HUES48 (cell line): ENCODE data around the gene HS3ST3B1.

Experiments
- H3K27ac ChIP-seq: one replicate; pipeline ENCODE4 v1.7.0; 2013; ENCODE audit warnings: low read depth, low read length, inconsistent platforms
- H3K27me3 ChIP-seq: 2 replicates; pipeline ENCODE4 v1.6.1; 2013; ENCODE audit warnings: mild to moderate bottlenecking, low read length; ENCODE audit not compliant: control insufficient read depth, insufficient read depth
- H3K36me3 ChIP-seq: 2 replicates; pipeline ENCODE4 v1.6.1; 2013; ENCODE audit warnings: low read length; ENCODE audit not compliant: control insufficient read depth, insufficient read depth
- H3K4me1 ChIP-seq: 2 replicates; pipeline ENCODE4 v1.6.1; 2013; ENCODE audit warnings: mild to moderate bottlenecking, low read length; ENCODE audit not compliant: control insufficient read depth, insufficient read depth
- H3K4me3 ChIP-seq: 2 replicates; pipeline ENCODE4 v1.5.1; 2013; ENCODE audit warnings: mild to moderate bottlenecking, low read depth, low read length
- H3K9ac ChIP-seq: 2 replicates; pipeline ENCODE4 v1.6.1; 2013; ENCODE audit warnings: mild to moderate bottlenecking, low read depth, low read length, moderate library complexity
- H3K9me3 ChIP-seq: 2 replicates; pipeline ENCODE4 v1.6.1; 2013; ENCODE audit warnings: low read length; ENCODE audit not compliant: control insufficient read depth, insufficient read depth

HS3ST3B1 gene

GRCh38 chr17:14389681-14390080 lies 88.8 kb downstream of the HS3ST3B1 start:
- Histone ChIP-seq H3K4me1 (peaks cover 9% of the 10 kb centered on the region), H3K36me3 (no peaks in the 10 kb centered on the region), H3K9ac (no peak overlapping the region), H3K4me3 (no peak overlapping the region), H3K27me3 (no peaks in the 10 kb centered on the region), H3K9me3 (no peaks in the 10 kb centered on the region), H3K27ac (no peak overlapping the region)

GRCh38 chr17:14393723-14394122 lies 92.8 kb downstream of the HS3ST3B1 start:
- Histone ChIP-seq H3K9ac (no peak overlapping the region), H3K4me3 (no peak overlapping the region), H3K27ac (no peak overlapping the region), H3K9me3 (no peaks in the 10 kb centered on the region), H3K36me3 (no peaks in the 10 kb centered on the region), H3K27me3 (no peaks in the 10 kb centered on the region), H3K4me1 (peaks cover 9% of the 10 kb centered on the region)

GRCh38 chr17:14395255-14395654 lies 94.4 kb downstream of the HS3ST3B1 start:
- H3K27me3 ChIP-seq, result no peaks in the 10 kb centered on the region
- no peaks in the 10 kb centered on the region for H3K9me3 ChIP-seq
- H3K27ac ChIP-seq, result no peak overlapping the region
- no peaks in the 10 kb centered on the region; the same call in 1 of the 2 replicates for H3K4me1 ChIP-seq
- H3K4me3 ChIP-seq, result no peak overlapping the region
- no peaks in the 10 kb centered on the region for H3K36me3 ChIP-seq
- H3K9ac ChIP-seq, result no peak overlapping the region

- Histone ChIP-seq H3K9ac (no peak overlapping the region), H3K36me3 (no peaks in the 10 kb centered on the region), H3K27ac (no peak overlapping the region), H3K27me3 (no peaks in the 10 kb centered on the region), H3K4me1 (no peaks in the 10 kb centered on the region), H3K9me3 (no peaks in the 10 kb centered on the region), H3K4me3 (no peak overlapping the region)
Observed at GRCh38 chr17:14396547-14396946, 95.7 kb downstream of the HS3ST3B1 start.

GRCh38 chr17:14398766-14399165 lies 97.9 kb downstream of the HS3ST3B1 start:
- H3K36me3 ChIP-seq, result no peaks in the 10 kb centered on the region
- H3K4me3 ChIP-seq, result no peak overlapping the region
- H3K9me3 ChIP-seq, result peaks cover 10% of the 10 kb centered on the region
- H3K27ac ChIP-seq, result no peak overlapping the region
- H3K27me3 ChIP-seq, result no peaks in the 10 kb centered on the region
- no peaks in the 10 kb centered on the region for H3K4me1 ChIP-seq
- no peak overlapping the region for H3K9ac ChIP-seq
